Dedifferentiated amniotic fluid mesenchymal stem cell (primary cell): ENCODE measurements around the gene TFDP1.
"Not testable (repeated sequence)": the region's sequence is repeated elsewhere in the genome, so short reads cannot be mapped to it uniquely, and the experiment has no call there.

Experiments
- DNase-seq: peaks from one replicate; pipeline ENCODE4 v3.0.0-alpha.2; 2016; ENCODE audit errors: extremely low spot score

TFDP1 gene

DNA sequence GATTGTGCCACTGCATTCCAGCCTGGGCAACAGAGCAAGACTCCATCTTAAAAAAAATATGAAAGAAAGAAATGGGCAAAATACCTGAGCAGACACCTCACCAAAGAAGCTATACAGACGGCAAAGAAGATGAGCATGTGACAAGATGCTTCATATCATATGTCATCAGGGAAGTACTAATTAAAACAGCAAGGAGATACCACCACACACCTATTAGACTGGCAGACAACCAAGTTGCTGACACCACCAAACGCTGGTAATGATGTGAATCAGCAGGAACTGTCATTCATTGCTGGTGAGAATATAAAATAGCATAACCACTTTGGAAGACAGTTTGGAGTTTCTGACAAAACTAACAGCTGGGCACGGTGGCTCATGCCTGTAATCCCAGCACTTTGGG is 11.5 kb upstream of the TFDP1 start:
- DNase-seq = no peak

DNA sequence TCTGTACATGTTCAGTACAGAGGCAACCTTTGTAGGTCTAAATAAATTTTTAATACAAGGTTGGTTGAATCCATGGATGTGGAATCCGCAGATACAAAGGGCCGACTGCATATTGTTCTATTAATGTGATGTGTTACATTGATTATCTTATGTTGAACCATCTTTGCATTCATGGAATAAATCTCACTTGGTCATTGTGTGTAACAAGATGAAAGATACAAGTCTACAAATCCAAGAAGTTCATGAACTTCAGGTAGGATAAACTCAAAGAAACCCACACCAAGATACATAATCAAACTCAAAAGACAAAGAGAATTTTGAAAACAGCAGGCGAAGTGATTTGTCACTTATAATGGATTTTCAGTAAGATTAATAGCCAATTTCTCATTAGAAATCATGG is 8.0 kb upstream of the TFDP1 start:
- no peak for DNase-seq

DNA sequence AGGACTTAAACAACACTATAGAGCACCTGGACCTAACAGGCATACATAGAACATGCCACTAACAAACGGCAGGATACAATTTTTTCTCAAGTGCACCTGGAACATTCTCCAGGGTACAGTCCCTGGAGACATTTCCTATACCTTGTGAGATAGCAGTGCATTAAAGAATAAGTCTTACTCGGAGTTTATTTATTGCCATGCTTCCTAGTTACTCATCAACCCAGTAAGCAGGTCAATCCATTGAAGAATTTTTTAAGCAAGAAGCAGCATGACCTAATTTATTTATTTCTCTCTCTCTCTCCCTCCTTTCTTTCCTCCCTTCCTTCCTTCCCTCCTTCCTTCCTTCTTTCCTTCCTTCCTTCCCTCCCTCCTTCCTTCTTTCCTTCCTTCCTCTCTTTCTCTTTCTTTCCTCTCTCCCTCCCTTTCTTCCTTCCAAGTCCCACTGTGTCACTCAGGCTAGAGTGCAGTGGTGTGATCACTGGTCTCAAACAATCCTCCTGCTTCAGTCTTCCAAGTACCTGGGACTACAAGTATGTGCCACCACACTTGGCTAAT is 6.6 kb upstream of the TFDP1 start:
- no peak for DNase-seq

DNA sequence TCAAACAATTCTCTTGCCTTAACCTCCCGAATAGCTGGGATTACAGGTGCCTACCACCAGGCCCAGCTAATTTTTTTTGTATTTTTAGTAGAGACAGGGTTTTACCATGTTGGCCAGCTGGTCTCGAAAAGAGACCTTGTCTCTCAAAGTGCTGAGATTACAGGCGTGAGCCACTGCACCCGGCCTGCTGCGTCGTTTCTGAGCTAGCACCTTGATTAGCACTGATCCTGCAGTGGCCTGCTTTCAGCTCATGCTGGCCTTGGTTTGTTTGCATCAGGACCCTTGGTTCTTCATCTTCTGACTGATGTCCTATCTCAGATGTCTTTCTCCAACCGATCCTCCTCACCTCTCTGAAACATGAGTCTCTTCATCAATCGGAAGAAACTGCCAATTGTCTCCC is 4.9 kb upstream of the TFDP1 start:
- DNase-seq = no peak

DNA sequence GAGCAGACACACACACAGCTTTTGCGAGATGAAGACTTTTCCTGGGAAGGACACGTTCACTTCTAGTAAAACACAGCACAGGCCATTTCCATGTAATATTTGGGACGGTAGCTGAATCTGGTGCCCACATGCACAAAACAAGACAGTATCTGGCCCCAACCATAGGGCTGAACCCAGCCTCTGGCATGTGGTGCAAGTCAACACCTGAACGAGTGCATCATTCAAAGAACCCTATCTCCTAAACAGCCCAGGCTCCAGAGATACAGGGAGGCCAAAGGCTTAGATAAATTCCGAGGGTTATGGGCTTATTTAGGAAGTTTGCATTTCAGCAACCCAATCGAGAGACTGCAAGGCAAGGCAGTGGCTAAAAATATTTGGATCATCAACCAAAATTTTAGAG is 2.7 kb upstream of the TFDP1 start:
- DNase-seq = no peak

DNA sequence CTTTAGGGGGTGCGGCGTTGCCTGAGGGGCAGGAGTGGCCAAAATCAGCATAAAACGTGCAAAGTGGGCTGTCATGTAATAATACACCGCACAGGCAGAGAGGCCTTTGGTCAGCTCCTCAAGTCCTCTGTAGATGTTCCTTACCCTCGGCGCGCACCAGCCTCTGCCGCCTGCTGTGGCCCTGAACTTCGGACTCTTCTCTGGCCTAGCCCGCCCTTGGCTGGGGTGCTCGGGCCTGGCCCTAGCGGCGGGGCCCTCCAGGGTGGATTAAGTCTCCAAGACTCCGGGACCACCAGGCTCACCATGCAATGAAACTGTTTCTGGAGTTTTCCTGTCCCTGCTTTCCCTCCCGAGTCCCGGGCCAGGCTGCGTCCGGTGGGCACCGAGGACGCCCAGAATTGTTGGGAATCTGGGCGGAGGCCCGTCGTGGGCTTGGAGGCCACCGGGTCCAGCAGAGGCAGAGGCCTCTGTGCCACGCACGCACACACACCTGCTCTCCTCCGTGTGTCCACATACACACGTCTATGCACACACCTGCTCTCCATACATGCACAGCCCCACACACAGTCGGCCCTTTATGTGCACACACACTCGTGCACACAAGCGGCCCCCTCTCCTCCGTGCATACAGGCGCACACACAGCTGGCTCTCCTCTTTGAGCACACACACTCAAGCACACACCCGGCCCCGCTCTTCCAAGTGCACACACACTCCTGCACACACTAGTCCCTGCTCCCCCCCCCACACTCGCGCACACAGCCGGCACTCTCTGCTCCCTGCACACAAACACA is 1.5 kb upstream of the TFDP1 start:
- no peak for DNase-seq

DNA sequence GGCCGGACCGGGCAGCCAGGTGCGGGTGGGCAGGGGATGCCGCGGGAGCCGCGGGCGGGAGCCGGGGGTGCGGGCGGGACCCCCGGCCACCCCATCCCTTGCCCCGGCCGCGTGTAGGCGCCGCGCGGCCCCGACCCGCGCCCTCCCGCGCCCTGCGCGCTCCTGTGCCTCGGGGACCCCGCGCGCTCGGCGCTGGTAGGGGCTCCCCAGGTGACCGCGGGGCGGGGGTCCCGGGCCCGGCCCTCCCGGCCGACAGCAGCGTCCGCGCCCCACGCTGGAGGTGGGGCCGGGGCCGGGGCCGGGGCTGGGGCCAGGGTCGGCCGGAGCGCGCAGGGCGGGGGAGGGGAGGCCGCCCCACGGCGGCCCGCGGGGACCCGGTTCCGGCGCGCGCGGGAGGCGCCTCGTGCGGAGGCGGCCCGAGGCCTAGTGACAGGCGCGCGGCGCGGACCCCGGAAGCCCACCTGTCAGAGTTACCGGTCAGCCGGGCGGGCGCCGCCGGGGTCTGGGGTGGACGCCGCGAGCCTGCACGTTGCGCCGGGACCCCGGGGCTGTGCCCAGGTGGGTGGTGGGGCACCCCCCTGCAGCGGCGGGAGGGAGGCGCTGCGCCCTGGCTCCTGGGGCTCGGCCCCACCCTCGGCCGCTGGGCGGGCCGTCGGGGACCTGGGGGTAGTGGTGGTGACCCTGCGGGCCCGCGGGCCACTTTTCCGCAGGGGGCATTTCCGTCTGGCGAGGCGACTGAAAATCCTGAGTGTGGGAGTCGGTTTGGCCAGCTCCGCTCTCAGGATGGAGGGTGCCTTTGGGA is 518 bp downstream of the TFDP1 start:
- no peak for DNase-seq

DNA sequence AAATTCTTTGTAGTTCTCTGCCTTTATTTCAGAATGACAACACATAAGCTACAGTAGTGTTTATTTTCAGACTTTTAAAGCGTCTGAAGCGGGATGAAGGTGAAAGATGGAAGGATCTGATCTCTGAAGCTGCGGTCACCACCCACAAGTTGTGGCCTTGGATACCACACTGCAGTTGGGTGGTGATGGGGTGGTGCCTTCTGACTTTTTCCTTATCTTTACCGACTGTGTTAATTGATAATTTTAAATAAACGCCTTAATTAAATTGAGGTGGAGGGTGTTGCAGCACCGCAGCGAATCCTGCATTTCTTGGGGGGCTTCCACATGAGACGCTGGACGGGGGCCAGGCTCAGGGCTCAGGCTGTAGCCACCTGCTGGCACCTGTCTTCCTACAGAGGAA is 1.3 kb downstream of the TFDP1 start:
- DNase-seq = no peak

DNA sequence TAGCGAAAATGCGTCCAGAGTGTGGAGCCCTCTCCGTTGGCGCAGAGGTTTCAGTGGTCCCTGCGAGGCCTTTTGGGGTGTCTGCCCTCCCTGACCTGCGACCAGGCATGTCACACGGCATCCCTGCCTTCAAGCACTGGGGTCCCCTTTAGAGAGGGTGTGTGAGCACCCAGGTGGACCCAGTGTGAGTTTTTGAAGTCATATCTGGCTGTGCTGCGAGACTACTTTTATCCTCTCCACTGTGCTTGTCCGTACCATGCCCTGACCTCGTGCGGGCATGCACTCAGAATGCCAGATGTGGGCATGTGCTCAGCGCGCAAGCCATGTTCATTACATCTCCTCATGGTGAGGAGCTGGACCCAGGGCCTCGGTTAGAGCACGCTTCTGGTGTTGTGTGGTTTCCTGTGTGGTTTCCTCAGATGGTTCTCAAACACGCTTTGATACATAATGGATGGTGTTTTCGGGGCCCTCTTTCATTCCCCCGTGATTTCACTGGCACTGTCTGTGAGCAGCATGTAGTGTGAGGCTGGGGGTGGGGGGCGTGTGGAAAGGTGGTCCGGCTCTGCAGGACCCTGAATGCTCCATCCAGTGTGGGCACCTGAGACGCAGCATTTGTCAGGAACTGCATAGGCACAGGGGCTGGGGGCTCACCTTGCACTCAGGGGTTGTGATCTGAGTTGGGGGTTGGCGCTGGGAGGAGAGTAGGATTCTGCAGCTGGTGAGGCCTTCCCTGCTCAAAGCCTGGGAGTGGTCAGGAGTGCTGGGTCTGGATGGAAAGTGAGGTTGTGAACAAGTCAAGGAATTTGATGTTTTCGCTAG is 2.3 kb downstream of the TFDP1 start:
- DNase-seq = no peak

DNA sequence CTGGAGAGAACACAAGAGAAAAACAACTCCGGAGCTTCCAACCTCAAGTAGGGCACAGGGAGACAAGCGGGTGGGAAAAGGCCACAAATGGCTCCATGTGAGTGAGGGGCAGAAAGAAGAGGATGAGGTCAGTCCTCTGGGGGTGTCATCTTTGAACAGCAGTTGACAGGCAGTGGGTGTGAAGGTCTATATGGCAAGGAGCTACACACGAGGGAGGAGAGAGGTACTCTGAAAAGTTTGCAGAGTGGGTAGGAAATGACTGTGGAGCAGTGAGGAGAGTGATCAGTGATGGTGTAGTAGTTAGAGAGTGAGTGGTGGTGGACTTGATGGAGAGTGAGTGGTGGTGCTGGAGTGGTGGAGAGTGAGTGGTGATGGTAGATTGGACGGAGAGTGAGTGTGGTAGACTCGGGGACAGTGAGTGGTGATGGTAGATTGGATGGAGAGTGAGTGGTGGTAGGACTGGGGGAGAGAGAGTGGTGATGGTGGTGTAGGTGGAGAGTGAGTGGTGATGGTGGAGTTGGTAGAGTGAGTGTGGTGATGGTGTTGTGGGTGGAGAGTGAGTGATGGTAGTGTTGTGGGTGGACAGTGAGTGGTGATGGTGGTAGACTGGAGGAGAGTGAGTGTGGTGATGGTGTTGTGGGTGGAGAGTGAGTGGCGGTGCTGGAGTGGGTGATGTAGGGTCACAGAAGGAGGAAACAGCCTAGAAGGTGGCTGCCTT is 4.0 kb downstream of the TFDP1 start:
- DNase-seq = no peak

DNA sequence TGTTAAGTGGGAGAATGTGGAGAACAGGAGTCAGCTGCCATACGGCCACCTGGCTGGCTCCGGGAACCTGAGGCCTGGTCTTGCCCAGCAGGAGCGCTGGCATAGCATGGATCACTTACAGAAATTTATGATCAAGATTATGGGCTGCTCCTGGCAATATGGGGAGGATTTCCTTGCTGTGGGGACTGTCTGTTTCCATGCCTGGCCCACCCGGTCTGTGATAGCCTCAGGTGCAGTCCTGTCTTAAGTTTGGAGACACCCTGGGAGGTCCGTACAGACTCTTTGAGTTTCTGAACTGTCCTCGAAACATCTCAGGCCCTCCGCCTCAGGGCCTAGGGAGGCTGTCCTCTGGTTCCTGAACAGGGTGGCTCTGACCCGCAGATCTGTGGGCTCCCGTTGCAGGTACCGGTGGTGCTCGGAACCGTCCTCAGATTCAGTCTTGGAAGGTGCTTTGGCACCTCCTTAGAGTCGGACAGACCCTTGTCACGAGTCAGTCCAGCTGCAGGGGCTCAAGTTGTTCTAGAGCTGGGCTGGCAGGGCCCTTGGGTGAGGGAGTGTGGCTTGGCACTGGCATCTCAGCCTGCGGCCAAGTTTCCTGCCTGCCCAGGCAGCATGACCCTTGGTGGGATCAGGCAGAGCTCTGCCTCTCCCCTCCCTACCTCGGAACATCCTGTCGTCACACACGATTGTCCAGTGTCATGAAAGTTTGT is 4.9 kb downstream of the TFDP1 start:
- no peak for DNase-seq

DNA sequence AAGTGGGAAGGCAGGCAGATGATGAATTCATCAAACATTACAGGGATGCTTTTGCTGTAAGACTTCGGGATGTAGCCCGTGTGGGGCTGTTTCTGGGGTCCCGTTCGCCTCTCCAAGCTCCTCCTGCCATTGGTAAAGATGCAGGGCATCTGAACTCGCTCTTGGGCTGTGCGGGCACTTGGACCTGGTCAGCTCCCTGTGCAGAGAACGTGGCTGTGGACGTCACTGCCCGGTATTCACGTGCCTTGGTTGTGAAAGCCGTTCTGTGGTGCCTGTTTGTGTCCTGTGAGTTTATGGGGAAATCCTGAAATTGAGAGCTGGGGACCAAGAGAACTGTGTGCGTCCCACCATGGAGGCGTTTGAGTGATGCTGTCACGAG is 5.4 kb downstream of the TFDP1 start:
- DNase-seq = no peak

DNA sequence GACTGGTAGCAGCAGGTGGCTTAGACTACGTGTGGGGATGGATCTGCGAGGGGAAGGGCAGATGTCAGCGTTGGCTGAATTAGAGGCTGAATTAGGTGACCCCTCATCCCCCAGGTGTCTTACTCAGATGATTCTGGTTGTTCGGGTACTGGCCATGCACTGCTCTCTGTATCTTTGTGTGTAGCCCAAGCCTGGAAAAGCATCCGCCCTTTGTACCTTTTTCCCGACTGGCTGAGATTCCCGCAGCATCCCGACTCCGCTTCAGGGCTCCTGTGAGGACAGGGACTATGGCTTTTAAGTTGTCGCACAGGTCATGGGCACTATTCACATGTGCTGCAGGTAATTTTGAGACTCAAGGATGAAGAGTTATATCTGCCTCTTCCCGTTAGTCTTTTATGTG is 7.2 kb downstream of the TFDP1 start:
- no peak for DNase-seq

DNA sequence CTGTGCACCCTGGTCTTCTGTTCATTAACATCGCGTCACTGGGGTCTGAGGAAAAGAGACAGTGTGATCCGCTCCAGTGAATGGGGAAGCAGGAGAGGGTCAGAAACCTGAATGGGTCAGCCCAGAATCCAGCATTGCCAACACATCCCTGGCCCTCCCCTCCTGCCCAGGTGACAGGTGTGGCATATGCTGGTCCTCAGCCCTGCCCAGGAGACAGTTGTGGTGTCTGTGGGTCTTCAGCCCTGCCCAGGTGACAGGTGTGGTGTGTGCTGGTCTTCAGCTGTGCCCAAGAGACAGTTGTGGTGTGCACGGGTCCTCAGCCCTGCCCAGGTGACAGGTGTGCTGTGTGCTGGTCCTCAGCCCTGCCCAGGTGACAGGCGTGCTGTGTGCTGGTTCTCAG is 8.0 kb downstream of the TFDP1 start:
- DNase-seq = no peak

DNA sequence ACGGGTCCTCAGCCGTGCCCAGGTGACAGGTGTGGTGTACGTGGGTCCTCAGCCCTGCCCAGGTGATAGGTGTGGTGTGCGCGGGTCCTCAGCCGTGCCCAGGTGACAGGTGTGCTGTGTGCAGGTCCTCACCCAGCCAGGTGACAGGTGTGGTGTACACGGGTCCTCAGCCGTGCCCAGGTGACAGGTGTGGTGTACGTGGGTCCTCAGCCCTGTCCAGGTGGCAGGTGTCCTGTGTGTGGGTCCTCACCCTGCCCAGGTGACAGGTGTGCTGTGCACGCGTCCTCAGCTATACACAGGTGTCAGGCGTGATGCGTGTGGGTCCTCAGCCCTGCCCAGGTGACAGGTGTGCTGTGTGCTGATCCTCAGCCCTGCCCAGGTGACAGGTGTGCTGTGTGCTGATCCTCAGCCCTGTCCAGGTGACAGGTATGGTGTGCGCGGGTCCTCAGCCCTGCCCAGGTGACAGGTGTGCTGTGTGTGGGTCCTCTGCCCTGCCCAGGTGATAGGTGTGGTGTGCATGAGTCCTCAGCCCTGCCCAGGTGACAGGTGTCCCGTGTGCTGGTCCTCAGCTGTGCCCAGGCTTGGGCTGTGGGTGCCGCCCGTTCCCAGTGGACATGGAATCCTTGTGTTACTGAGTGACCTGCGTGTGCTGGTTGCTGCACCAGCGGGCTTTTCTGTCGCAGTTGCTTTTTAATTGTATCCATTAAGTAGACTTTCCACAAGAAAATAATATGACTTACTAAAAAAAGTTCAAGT is 9.7 kb downstream of the TFDP1 start:
- DNase-seq = not testable (repeated sequence)

DNA sequence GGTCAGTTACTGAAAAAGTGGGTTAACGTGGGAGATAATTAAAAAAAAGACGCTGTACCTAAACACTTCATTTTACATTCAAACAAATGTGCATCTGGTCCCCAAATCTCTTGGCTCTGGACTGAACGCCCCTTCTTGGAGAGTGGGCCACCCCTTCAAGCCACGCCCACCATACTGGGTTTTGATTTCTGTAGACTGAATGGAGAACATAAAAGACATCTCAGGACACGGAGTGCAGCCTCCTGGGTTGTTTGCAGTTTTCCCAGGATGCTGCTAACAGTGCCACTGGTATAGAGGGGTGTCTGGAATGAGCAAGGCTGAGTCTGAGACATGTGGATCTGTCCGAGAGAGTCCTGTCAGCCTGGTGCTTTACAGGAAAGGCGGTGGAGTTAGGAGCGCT is 10.6 kb downstream of the TFDP1 start:
- no peak for DNase-seq

DNA sequence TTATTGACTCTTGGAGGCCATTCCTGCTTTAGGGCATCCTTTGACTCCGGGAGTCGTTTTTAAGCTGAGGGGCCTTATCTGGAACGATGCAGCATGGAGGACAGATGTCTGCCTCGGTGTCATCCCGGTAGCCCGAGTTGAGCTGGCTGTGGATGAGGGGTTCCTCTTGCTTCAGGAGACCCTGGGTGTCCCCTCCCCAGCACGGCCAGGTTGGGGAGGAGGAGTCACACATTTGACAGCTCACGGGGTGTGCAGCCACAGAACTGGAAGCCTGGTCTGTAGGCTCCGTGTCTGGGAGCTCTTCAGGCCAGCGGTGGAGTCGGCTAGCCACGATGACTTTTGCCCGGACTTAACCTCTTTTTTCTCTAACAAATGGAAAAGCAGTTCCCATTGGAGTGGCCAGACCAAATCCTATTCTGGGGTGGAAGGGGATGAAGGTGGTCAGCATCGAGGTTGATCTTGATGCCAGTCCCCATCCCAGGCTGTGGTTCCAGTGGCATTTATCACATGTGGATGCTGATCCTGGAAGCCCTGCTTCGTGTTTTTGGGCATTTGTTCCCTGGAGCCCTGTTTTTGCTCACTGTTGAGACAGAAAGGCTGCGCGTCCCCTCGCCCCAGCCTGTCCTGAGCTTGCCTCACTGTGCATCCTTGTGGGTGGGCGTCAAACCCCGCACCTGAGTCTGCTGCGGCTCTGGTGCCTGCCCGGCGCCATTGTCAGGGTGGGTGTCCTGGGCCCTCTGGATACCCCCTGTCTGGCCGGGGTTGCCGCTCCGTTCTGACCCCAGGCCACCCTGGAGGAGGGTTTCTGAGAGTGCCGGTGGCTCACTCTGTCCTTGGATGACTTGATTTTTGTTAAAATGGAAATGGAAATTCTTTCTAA is 12.0 kb downstream of the TFDP1 start:
- DNase-seq = no peak

DNA sequence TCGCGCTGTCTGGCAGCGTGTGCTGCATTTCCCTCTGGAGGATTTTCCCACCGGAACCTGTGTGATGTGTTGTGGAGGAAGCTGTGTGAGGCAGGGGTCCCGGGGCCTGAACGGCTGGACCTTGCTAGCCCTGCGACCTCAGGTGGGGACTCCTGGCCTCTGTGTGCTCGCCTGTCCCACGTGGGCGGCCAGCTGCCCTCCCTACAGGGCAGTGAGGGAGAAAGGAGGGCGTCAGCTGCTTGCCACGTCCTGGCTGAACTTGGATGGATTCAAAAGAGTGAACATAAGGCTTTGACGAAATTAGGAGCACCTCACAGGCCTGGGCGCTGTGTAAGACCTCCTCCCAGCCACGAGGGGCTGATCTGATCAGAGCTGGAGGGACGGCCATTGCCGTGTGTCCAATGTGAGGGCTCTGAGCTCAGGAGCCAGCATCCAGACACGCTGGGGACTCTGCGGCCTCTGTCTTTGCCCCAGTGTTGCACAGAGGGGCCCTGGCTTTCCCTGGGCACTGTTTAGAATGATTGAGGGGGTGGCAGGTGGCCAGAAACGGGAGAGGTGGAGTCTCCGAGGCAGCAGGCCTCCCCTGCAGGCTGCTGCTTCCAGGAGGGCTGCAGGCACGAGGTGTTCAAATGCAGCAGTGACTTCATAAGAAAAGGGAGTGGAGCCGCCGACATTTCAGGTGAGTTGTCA is 13.0 kb downstream of the TFDP1 start:
- DNase-seq = no peak

DNA sequence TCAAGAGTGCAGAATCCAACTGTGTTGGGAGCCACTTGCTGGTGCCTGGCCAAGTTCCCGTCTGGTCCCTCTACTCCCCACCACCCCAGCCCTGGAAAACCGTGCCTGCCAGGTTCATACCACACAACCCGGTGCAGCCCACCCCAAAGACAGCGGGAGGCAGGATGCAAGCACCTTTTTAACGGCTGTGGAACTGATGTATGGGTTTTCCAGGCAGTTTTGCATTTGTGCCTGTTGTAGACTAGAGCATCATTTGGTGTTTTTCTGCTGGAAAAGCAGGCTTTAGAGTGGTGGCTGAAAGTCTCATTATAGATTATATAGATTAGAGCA is 13.5 kb downstream of the TFDP1 start:
- no peak for DNase-seq
